ENCODE data around the gene SLC35E1. TPM values are rescaled to one million over a fixed set of nuclear protein-coding genes. Genes with fewer than 3 reads are reported as not detected.

SLC35E1 gene
- total RNA-seq (2016; rRNA removed; fragmentation: Illumina TruSeq; extraction: Trizol) (17.2 and 21.2 TPM in 2 replicates), polyA plus RNA-seq (2011; rRNA removed) (46.5 and 48.0 TPM in 2 replicates), polyA minus RNA-seq (2011; rRNA and poly(A)+ RNA removed; ENCODE audit: low replicate concordance) (181 and 185 TPM in 2 replicates), Bru-seq, nascent RNA (percentile 81 among the genes with signal in this experiment), BruChase-seq, experiment 1, labeled RNA remaining after a 6-hour chase (percentile 97 among the genes with signal in this experiment), BruChase-seq, experiment 2, labeled RNA remaining after a 2-hour chase (percentile 94 among the genes with signal in this experiment)
- 6.0 and 7.6 TPM in 2 replicates for total RNA-seq (2016; cell fraction: cytosol; rRNA removed; fragmentation: Illumina TruSeq; extraction: Trizol; ENCODE audit: low read depth)
- total RNA-seq (2016; cell fraction: insoluble cytoplasmic fraction; rRNA removed; fragmentation: Illumina TruSeq; extraction: Trizol): 15.6 and 20.2 TPM in 2 replicates
- 18.9 and 19.7 TPM in 2 replicates for total RNA-seq (2016; cell fraction: membrane; rRNA removed; fragmentation: Illumina TruSeq; extraction: Trizol)
- total RNA-seq (2016; cell fraction: nucleus; rRNA removed; fragmentation: Illumina TruSeq; extraction: Trizol): 18.5 and 21.4 TPM in 2 replicates
- polyA plus RNA-seq (2011; cell fraction: cytosol; rRNA removed): 31.6 and 37.8 TPM in 2 replicates
- 26.3 and 38.8 TPM in 2 replicates for polyA plus RNA-seq (2011; cell fraction: nucleus; rRNA removed)
- polyA plus RNA-seq (2012): 25.6 and 26.5 TPM in 2 replicates
- 5.7 and 6.3 TPM in 2 replicates for polyA plus RNA-seq (2016; cell fraction: cytosol; fragmentation: Illumina TruSeq; extraction: Trizol; ENCODE audit: low read depth)
- 16.1 and 22.5 TPM in 2 replicates for polyA plus RNA-seq (2016; cell fraction: insoluble cytoplasmic fraction; fragmentation: Illumina TruSeq; extraction: Trizol; ENCODE audit: low read depth)
- polyA plus RNA-seq (2016; cell fraction: membrane; fragmentation: Illumina TruSeq; extraction: Trizol; ENCODE audit: low read depth): 20.6 and 22.2 TPM in 2 replicates
- polyA plus RNA-seq (2016; cell fraction: nucleus; fragmentation: Illumina TruSeq; extraction: Trizol; ENCODE audit: insufficient read depth, low read depth): 45.9 and 46.6 TPM in 2 replicates
- 33.0 and 39.5 TPM in 2 replicates for polyA minus RNA-seq (2011; cell fraction: cytosol; rRNA and poly(A)+ RNA removed)
- 24.8 and 31.7 TPM in 2 replicates for polyA minus RNA-seq (2011; cell fraction: nucleus; rRNA and poly(A)+ RNA removed)
- long read RNA-seq, experiment 1, partial matches to known transcripts: 0 of 7 reads
- long read RNA-seq, experiment 1, other reads (novel, unspliced or antisense): 7 of 7 reads
- long read RNA-seq, experiment 2, full-length matches to known transcripts: 16 of 61 reads
- long read RNA-seq, experiment 2, partial matches to known transcripts: 2 of 61 reads
- long read RNA-seq, experiment 2, other reads (novel, unspliced or antisense): 43 of 61 reads

GRCh38 chr19:16572332-16573211 is at the start of gene SLC35E1:
TSS of gene SLC35E1 (minus strand) at chr19:16572415. CDS start at chr19:16572364, 51 bp downstream.
- intact Hi-C loops (cut with micrococcal nuclease; ENCODE audit: unreplicated experiment): loop anchor here (5.0 kb wide), 1 partner anchor 55 kb away; the partner anchor contains the start of gene MED26
- in situ Hi-C loops (cut with HindIII; ENCODE audit: extremely low pct_ligation_motif_present, low pct_unique_long_range_greater_than_20kb): loop anchor here (5.0 kb wide), 1 partner anchor 55 kb away; the partner anchor contains the start of gene MED26
- Histone ChIP-seq H3K4me1 (ENCODE audit: insufficient read depth, low read length) (peaks cover 42% of the 10 kb centered on the region), H3K4me3 (replicated peaks in 1 of 3; ENCODE audit: insufficient read depth in 1 of 3, low read depth in 2 of 3, low read length in 3 of 3) (peak within 1 kb of the TSS; percentile 83 to 96 (median 95)), H3K27ac (ENCODE audit: extremely low read length, insufficient read depth, low read length) (peak within 1 kb of the TSS; percentile 72), H3K79me2 (ENCODE audit: insufficient read depth, low read length) (peaks cover 58% of the 10 kb centered on the region), H3K4me2 (ENCODE audit: low read depth, low read length) (peak within 1 kb of the TSS; percentile 97), H3K9me3 (ENCODE audit: low read length) (no peaks in the 10 kb centered on the region), H3K9ac (ENCODE audit: insufficient read depth, low read depth, low read length) (peak within 1 kb of the TSS; percentile 90), H2AFZ (ENCODE audit: low read length) (no peak within 1 kb of the TSS), H3K36me3 (replicated peaks in 1 of 2; ENCODE audit: control insufficient read depth in 1 of 2, insufficient read depth in 2 of 2, low read length in 2 of 2) (peaks cover 19 to 40% of the 10 kb centered on the region in 2 experiments; a peak in 4 of 5 replicates), H4K20me1 (ENCODE audit: insufficient read depth, low read length) (no peaks in the 10 kb centered on the region), H3K27me3 (ENCODE audit: control insufficient read depth in 1 of 2, insufficient read depth in 2 of 2, low read length in 2 of 2) (no peaks in the 10 kb centered on the region; a peak in 1 of 5 replicates)
- ChIA-PET CTCF (ENCODE audit: low intra/inter-chr PET ratio, low total read pairs) (no interaction called here), POLR2A (interaction anchor here (0.9 to 1.4 kb wide), 8 partner anchors 12 to 89 kb away, joined by 3 to 6 read pairs (median 3); partner anchors contain the start of genes C19orf44, CALR3 and TMEM38A)
- TSS peak; percentile 78 for BruUV-seq (replicated peaks)
- ATAC-seq (peak; percentile 97), DNase-seq (ENCODE audit: low spot score) (peak; percentile 96), FAIRE-seq (peak; percentile 86)
- 1% methylated on average over 18 of the region's 83 CpGs for WGBS (ENCODE audit: low lambda C conversion rate)
- TF ChIP-seq ZNF512B (CRISPR knock-in tag; IDR thresholded peaks at IDR 0.05; ENCODE audit: borderline replicate concordance): no peak
- no peak for TF ChIP-seq ZNF792 (CRISPR knock-in tag; IDR thresholded peaks at IDR 0.05)
- peak; percentile 83 for TF ChIP-seq TP53 (CRISPR knock-in tag; conservative IDR thresholded peaks at IDR 0.05)
- TF ChIP-seq ONECUT2 (CRISPR knock-in tag; IDR thresholded peaks at IDR 0.05): no peak
- TF ChIP-seq MXI1 (IDR thresholded peaks at IDR 0.05; ENCODE audit: borderline replicate concordance, low read depth, low read length): peak; percentile 94; the same call in 2 of the 3 replicates
- TF ChIP-seq SP2 (CRISPR knock-in tag; IDR thresholded peaks at IDR 0.05): peak; percentile 80
- TF ChIP-seq ZFY (CRISPR knock-in tag; IDR thresholded peaks at IDR 0.05): peak; percentile 95
- peak; percentile 14 for TF ChIP-seq XRCC5 (optimal IDR thresholded peaks at IDR 0.05; ENCODE audit: low read length)
- TF ChIP-seq NAIF1 (CRISPR knock-in tag; IDR thresholded peaks at IDR 0.05; ENCODE audit: borderline replicate concordance): no peak
- TF ChIP-seq TRAFD1 (CRISPR knock-in tag; IDR thresholded peaks at IDR 0.05; ENCODE audit: borderline replicate concordance): peak; percentile 62; the same call in 1 of the 2 replicates
- no peak for TF ChIP-seq HMGA1 (CRISPR knock-in tag; conservative IDR thresholded peaks at IDR 0.05)
- TF ChIP-seq ZNF713 (CRISPR knock-in tag; IDR thresholded peaks at IDR 0.05): no peak

All from HepG2 (cell line).